HUES6 (cell line): ENCODE measurements around the gene ERN1.
"Not testable (repeated sequence)": the region's sequence is repeated elsewhere in the genome, so short reads cannot be mapped to it uniquely, and the experiment has no call there.

Experiments
- H3K27ac ChIP-seq: 2 replicates; pipeline ENCODE4 v1.7.0; 2013; ENCODE audit warnings: low read depth, mild to moderate bottlenecking, low read length, inconsistent platforms
- H3K27me3 ChIP-seq: 2 replicates; pipeline ENCODE4 v1.6.1; 2013; ENCODE audit warnings: low read length; ENCODE audit not compliant: control insufficient read depth, insufficient read depth
- H3K36me3 ChIP-seq: 2 replicates; pipeline ENCODE4 v1.6.1; 2013; ENCODE audit warnings: low read length; ENCODE audit not compliant: control insufficient read depth, insufficient read depth
- H3K4me1 ChIP-seq: 2 replicates; pipeline ENCODE4 v1.6.1; 2013; ENCODE audit warnings: low read length; ENCODE audit not compliant: control insufficient read depth, insufficient read depth
- H3K4me3 ChIP-seq: 2 replicates; pipeline ENCODE4 v1.5.1; 2013; ENCODE audit warnings: low read depth, low read length
- H3K9ac ChIP-seq: one replicate; pipeline ENCODE4 v1.6.1; 2013; ENCODE audit warnings: mild to moderate bottlenecking, low read length
- H3K9me3 ChIP-seq: 2 replicates; pipeline ENCODE4 v1.6.1; 2013; ENCODE audit warnings: low read depth, low read length; ENCODE audit not compliant: control insufficient read depth, insufficient read depth

Gene ERN1

DNA sequence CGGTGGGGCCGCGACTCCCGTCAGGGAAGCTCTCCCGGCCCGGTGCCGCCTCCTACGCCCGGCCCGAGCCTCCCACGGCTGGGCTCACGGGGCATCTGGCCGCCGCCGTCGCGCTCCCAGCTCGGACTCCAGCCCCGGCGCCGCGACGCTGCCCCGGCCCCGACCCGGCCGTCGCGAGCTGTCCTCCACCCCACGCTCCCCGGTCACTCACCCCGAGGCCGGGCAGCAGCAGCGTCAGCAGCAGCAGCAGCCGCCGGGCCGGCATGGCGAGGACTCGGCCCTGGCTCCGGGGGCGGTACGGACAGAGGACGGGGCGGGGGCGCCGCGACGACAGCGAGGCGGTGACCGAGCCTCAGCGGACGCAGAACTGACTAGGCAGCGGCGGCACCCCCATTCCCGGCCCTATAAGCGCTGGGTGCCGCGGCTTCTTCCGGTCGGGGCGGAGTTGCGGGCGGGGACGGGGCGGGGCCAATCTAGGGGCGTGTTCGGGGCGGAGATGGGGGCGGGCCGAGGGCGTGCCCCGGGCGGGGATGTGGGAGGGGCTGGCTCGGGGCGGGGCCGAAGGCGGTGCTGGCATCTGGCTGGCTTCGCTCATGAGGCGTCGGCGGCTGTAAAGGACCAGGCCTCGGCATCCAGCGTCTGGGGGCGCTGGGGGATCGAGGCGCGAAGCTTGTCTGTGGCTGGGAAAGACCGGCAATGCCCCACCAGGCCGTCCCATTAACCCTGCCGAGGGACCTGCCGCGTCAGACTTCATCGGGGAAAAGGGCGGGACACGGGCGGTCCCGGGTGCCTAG lies at the start of gene ERN1:
Gene ERN1 (minus strand): TSS at position 380 of the 794 bp plus-strand sequence. CDS start 115 bp downstream, at position 265.
- Histone ChIP-seq H3K9ac (peak within 1 kb of the TSS; percentile 76), H3K27ac (no peak within 1 kb of the TSS), H3K4me3 (peak within 1 kb of the TSS; percentile 84), H3K36me3 (no peaks in the 10 kb centered on the region), H3K4me1 (peaks cover 12% of the 10 kb centered on the region; the same call in 1 of the 2 replicates), H3K27me3 (peaks cover 27% of the 10 kb centered on the region), H3K9me3 (no peaks in the 10 kb centered on the region)

DNA sequence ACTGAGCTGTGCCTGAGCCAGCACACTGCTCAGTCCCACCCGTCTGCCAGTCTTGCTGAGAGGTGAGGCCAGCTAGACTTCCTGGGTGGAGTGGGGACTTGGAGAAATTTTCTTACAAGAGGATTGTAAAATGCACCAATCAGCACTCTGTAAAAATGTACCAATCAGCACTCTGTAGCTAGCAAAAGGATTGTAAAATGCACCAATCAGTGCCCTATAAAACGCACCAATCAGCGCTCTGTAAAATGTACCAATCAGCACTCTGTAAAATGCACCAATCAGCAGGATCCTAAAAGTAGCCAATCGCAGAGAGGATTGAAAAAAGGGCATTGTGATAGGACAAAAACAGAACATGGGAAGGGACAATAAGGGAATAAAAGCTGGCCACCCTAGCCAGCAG lies 49.1 kb upstream of the ERN1 start:
- not testable (repeated sequence) for H3K9me3 ChIP-seq, H3K27ac ChIP-seq, H3K9ac ChIP-seq, H3K27me3 ChIP-seq, H3K4me3 ChIP-seq, H3K36me3 ChIP-seq, H3K4me1 ChIP-seq

DNA sequence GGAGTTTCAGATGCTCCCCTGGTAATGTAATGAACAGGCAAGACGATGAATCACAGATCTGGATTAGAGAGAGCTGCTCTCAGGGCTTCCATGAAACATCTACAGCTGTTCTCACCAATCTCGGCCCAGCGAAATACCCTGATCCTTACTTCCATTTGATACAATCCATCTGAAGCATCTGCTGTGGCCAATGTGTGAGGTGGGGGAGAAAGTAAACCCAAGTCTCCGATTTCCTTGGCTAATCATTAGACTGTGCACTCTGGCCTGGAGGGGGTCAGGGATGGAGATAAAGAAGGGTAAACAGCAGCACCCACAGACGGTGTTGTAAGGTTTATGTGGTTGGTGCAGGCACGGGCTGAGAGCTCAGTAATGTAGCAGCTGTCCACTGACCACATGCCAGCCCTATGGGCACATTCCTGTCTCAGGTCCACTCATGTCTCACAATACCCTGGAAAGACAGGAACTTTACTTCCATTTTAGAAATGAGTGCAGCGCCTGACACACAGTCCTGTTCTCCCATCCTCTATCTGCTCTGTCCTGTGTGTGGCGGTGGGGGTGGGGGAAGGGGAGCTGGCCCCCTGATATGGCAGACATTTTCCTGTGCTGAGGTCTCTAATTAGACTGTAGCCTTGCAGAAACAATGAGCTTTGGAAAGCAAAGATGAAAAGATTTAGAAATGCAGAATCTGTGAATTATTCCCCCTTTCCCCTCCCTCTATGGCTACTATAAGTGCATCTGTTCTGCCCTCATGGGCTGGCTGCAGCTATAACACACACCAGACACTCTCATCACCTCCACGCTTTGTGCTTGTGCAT lies 48.3 kb upstream of the ERN1 start:
- Histone ChIP-seq H3K4me1 (no peaks in the 10 kb centered on the region), H3K4me3 (no peak overlapping the region), H3K9ac (no peak overlapping the region), H3K9me3 (0 out of 2 replicates have a peak, but pooled peaks cover 2% of the 10 kb centered on the region), H3K27me3 (no peaks in the 10 kb centered on the region), H3K27ac (no peak overlapping the region), H3K36me3 (0 out of 2 replicates have a peak, but pooled peaks cover 3% of the 10 kb centered on the region)

DNA sequence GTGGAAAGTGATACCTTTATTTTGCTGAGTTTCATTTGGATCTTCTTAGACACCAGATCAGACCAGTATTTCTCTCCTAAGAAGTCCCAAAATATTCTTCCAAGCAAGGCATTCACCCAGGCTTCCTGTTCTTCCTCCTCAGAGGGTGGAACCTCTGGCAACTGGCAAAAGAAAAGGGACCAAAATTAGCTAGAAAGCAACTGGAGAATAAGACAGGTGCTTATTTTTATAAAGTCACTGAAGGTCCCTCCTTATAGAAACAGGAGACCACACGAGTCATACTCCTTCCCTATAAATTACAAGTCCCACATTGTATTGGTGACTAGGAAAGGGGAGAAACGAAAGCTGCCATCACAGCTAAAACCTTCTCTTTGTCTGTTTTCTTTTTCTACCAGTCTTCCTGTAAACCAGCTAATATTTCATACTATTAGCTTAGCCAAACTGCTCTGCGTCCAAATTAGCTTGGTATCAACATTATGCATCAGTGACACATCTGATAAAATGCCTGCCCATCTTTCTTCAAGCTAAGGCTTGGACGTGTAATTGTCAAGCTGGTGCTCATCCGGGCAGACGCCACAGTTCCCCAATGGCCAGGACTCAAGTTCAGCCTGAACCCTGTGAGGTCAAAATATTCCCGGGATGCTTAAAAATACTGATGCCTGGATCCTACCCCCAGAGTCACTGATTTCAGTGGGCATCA lies 47.5 kb upstream of the ERN1 start:
- H3K9ac ChIP-seq: no peak overlapping the region
- 0 out of 2 replicates have a peak, but pooled peaks cover 2% of the 10 kb centered on the region for H3K9me3 ChIP-seq
- no peaks in the 10 kb centered on the region for H3K4me1 ChIP-seq
- H3K27me3 ChIP-seq: no peaks in the 10 kb centered on the region
- H3K36me3 ChIP-seq: 0 out of 2 replicates have a peak, but pooled peaks cover 3% of the 10 kb centered on the region
- H3K27ac ChIP-seq: no peak overlapping the region
- H3K4me3 ChIP-seq: no peak overlapping the region

DNA sequence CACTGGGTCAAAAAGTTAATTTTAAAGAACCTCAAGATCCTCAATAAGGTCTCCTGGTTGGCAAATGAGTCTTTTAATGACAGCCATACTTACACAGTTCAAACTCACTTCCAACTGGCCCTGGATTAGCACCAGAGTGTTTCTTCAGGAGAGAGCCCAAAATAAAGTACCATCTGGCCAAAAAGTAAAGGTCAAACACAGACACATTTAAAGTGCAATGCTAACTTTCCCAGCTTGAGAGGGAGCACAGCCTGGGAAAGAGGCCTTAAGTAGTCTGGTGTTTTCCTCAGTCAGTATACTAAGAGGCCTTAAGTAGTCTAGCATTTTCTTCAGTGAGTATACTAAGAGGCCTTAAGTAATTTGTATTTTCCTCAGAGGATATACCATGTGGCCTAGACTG lies 46.6 kb upstream of the ERN1 start:
- Histone ChIP-seq H3K27me3 (no peaks in the 10 kb centered on the region), H3K4me3 (no peak overlapping the region), H3K4me1 (no peaks in the 10 kb centered on the region), H3K36me3 (0 out of 2 replicates have a peak, but pooled peaks cover 3% of the 10 kb centered on the region), H3K27ac (no peak overlapping the region), H3K9me3 (0 out of 2 replicates have a peak, but pooled peaks cover 2% of the 10 kb centered on the region), H3K9ac (no peak overlapping the region)

- Histone ChIP-seq H3K27ac (no peak overlapping the region), H3K9me3 (0 out of 2 replicates have a peak, but pooled peaks cover 2% of the 10 kb centered on the region), H3K4me1 (no peaks in the 10 kb centered on the region), H3K9ac (no peak overlapping the region), H3K4me3 (no peak overlapping the region), H3K27me3 (no peaks in the 10 kb centered on the region), H3K36me3 (peaks cover 13% of the 10 kb centered on the region)
These were observed 44.9 kb upstream of the ERN1 start for GRCh38 chr17:64174686-64175456.

DNA sequence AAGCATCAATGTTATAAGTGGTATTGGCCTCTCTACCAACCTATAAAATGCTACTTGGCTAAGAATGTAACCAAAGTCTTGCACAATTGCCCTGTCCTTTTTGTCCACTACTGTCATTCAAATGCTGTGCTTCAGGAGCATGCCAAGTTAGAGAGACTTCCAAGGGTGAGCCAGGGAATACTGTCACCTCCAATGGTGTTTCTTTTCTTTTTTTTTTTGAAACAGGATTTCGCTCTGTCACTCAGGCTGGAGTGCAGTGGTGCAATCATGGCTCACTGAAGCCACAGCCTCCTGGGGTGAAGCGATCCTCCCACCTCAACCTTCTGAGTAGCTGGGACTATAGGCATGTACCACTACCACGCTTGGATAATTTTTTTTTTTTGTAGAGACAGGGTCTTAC lies 43.7 kb upstream of the ERN1 start:
- Histone ChIP-seq H3K27me3 (no peaks in the 10 kb centered on the region), H3K4me1 (no peaks in the 10 kb centered on the region), H3K9ac (no peak overlapping the region), H3K9me3 (no peaks in the 10 kb centered on the region), H3K27ac (no peak overlapping the region), H3K4me3 (no peak overlapping the region), H3K36me3 (peaks cover 14% of the 10 kb centered on the region)

GRCh38 chr17:64172510-64172909 lies 42.6 kb upstream of the ERN1 start:
- no peaks in the 10 kb centered on the region for H3K9me3 ChIP-seq
- no peak overlapping the region for H3K27ac ChIP-seq
- H3K9ac ChIP-seq: no peak overlapping the region
- H3K4me1 ChIP-seq: no peaks in the 10 kb centered on the region
- H3K27me3 ChIP-seq: no peaks in the 10 kb centered on the region
- peaks cover 14% of the 10 kb centered on the region for H3K36me3 ChIP-seq
- no peak overlapping the region for H3K4me3 ChIP-seq

- no peaks in the 10 kb centered on the region for H3K9me3 ChIP-seq
- H3K36me3 ChIP-seq: peaks cover 14% of the 10 kb centered on the region
- no peaks in the 10 kb centered on the region for H3K27me3 ChIP-seq
- no peak overlapping the region for H3K9ac ChIP-seq
- no peak overlapping the region for H3K27ac ChIP-seq
- no peaks in the 10 kb centered on the region for H3K4me1 ChIP-seq
- no peak overlapping the region for H3K4me3 ChIP-seq
These were observed 41.1 kb upstream of the ERN1 start for GRCh38 chr17:64171041-64171440.

- H3K27ac ChIP-seq: no peak overlapping the region
- peaks cover 14% of the 10 kb centered on the region for H3K36me3 ChIP-seq
- H3K9me3 ChIP-seq: no peaks in the 10 kb centered on the region
- H3K4me3 ChIP-seq: no peak overlapping the region
- H3K27me3 ChIP-seq: no peaks in the 10 kb centered on the region
- no peak overlapping the region for H3K9ac ChIP-seq
- H3K4me1 ChIP-seq: no peaks in the 10 kb centered on the region
These were observed 40.3 kb upstream of the ERN1 start for GRCh38 chr17:64170286-64170685.
